Measurements from ENCODE around the gene MMP21. TPM values are rescaled to one million over a fixed set of nuclear protein-coding genes. Genes with fewer than 3 reads are reported as not detected.

Gene MMP21
- total and polyA plus RNA-seq, 2 of the 13 experiments (the other 11 are each of a cell fraction or from before 2014, with no cell fraction given) = not detected

- no peak for TF ChIP-seq ZNF101 (CRISPR knock-in tag; IDR thresholded peaks at IDR 0.05; ENCODE audit: borderline replicate concordance, low read depth)
- TF ChIP-seq MAF1 (CRISPR knock-in tag; IDR thresholded peaks at IDR 0.05; ENCODE audit: borderline replicate concordance) = no peak; the same call in 1 of the 2 replicates
- no peak for TF ChIP-seq JARID2 (CRISPR knock-in tag; IDR thresholded peaks at IDR 0.05; ENCODE audit: insufficient replicate concordance)
- TF ChIP-seq GLMP (CRISPR knock-in tag; IDR thresholded peaks at IDR 0.05; ENCODE audit: borderline replicate concordance) = no peak
- TF ChIP-seq ZNF713 (CRISPR knock-in tag; IDR thresholded peaks at IDR 0.05) = no peak
- no peak for TF ChIP-seq ZBTB38 (CRISPR knock-in tag; IDR thresholded peaks at IDR 0.05)
- TF ChIP-seq ZNF138 (CRISPR knock-in tag; IDR thresholded peaks at IDR 0.05; ENCODE audit: low read depth) = peak; percentile 26; the same call in 1 of the 2 replicates
- TF ChIP-seq ZNF570 (CRISPR knock-in tag; IDR thresholded peaks at IDR 0.05; ENCODE audit: borderline replicate concordance) = no peak
- TF ChIP-seq ZNF619 (CRISPR knock-in tag; IDR thresholded peaks at IDR 0.05) = peak; percentile 83; the same call in 1 of the 2 replicates
- no peak for TF ChIP-seq ERF (CRISPR knock-in tag; IDR thresholded peaks at IDR 0.05)
- TF ChIP-seq THAP9 (CRISPR knock-in tag; IDR thresholded peaks at IDR 0.05; ENCODE audit: borderline replicate concordance) = peak; percentile 74; the same call in 1 of the 2 replicates
- peak; percentile 46; the same call in 1 of the 2 replicates for TF ChIP-seq ARHGAP35 (CRISPR knock-in tag; IDR thresholded peaks at IDR 0.05; ENCODE audit: borderline replicate concordance)
- no peak for TF ChIP-seq ZNF326 (CRISPR knock-in tag; IDR thresholded peaks at IDR 0.05; ENCODE audit: borderline replicate concordance)
- no peak for TF ChIP-seq NAIF1 (CRISPR knock-in tag; IDR thresholded peaks at IDR 0.05; ENCODE audit: borderline replicate concordance)
- TF ChIP-seq ZNF468 (CRISPR knock-in tag; IDR thresholded peaks at IDR 0.05) = no peak
- TF ChIP-seq RELA (CRISPR knock-in tag; IDR thresholded peaks at IDR 0.05) = 0 out of 2 replicates have a peak, but pooled peaks have one; percentile 38
- no peak for TF ChIP-seq ZNF660 (CRISPR knock-in tag; IDR thresholded peaks at IDR 0.05; ENCODE audit: borderline replicate concordance, low read depth)
- no peak for TF ChIP-seq ZSCAN22 (CRISPR knock-in tag; IDR thresholded peaks at IDR 0.05)
- TF ChIP-seq RFXANK (CRISPR knock-in tag; IDR thresholded peaks at IDR 0.05) = no peak
- peak; percentile 93 for TF ChIP-seq POLR2G (IDR thresholded peaks at IDR 0.05; ENCODE audit: low read depth, low read length)
- 0 out of 2 replicates have a peak, but pooled peaks have one; percentile 9 for TF ChIP-seq ATF3 (CRISPR knock-in tag; IDR thresholded peaks at IDR 0.05)
- TF ChIP-seq, protein P1, sequence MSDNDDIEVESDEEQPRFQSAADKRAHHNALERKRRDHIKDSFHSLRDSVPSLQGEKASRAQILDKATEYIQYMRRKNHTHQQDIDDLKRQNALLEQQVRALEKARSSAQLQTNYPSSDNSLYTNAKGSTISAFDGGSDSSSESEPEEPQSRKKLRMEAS (IDR thresholded peaks at IDR 0.05) = peak; percentile 86
- TF ChIP-seq ZNF275 (CRISPR knock-in tag; IDR thresholded peaks at IDR 0.05; ENCODE audit: borderline replicate concordance) = peak; percentile 61; the same call in 1 of the 2 replicates
- TF ChIP-seq ZNF547 (CRISPR knock-in tag; IDR thresholded peaks at IDR 0.05) = 0 out of 2 replicates have a peak, but pooled peaks have one; percentile 37
Observed at GRCh38 chr10:125822878-125823662, 47.4 kb upstream of the MMP21 start, which contains the start of the genes BCCIP and UROS (continued).
